Mesodermal cell (in vitro differentiated cells): ENCODE measurements around the gene SRP14.
"Not testable (repeated sequence)": the region's sequence is repeated elsewhere in the genome, so short reads cannot be mapped to it uniquely, and the experiment has no call there.

ENCODE experiments used
- H3K27ac ChIP-seq: 2 replicates; pipeline ENCODE4 v1.7.0; 2013; ENCODE audit warnings: mild to moderate bottlenecking, low read depth, low read length, moderate library complexity; ENCODE audit not compliant: severe bottlenecking
- H3K36me3 ChIP-seq: 2 replicates; pipeline ENCODE4 v1.7.1; 2013; ENCODE audit warnings: mild to moderate bottlenecking, low read length, moderate library complexity; ENCODE audit not compliant: control insufficient read depth, insufficient read depth
- H3K4me1 ChIP-seq: one replicate; pipeline ENCODE4 v1.7.1; 2013; ENCODE audit warnings: mild to moderate bottlenecking, low read length; ENCODE audit not compliant: insufficient read depth, control insufficient read depth, poor library complexity, severe bottlenecking
- H3K4me3 ChIP-seq: 2 replicates; pipeline ENCODE4 v1.7.0; 2013; ENCODE audit warnings: low read length, control low read depth, mild to moderate bottlenecking; ENCODE audit not compliant: insufficient read depth, poor library complexity, severe bottlenecking; ENCODE audit errors: extremely low read depth
- H3K9me3 ChIP-seq: 2 replicates; pipeline ENCODE4 v1.7.1; 2013; ENCODE audit warnings: mild to moderate bottlenecking, low read length, moderate library complexity; ENCODE audit not compliant: control insufficient read depth
- WGBS, 2 experiments: methylation state at CpG; one replicate each; pipeline ENCODE4 v1.1.5; 2013; ENCODE audit warnings: missing lambda C conversion rate in 2 of 2; ENCODE audit not compliant: insufficient coverage in 2 of 2; 5-methylcytosine and 5-hydroxymethylcytosine counted together

SRP14 gene

DNA sequence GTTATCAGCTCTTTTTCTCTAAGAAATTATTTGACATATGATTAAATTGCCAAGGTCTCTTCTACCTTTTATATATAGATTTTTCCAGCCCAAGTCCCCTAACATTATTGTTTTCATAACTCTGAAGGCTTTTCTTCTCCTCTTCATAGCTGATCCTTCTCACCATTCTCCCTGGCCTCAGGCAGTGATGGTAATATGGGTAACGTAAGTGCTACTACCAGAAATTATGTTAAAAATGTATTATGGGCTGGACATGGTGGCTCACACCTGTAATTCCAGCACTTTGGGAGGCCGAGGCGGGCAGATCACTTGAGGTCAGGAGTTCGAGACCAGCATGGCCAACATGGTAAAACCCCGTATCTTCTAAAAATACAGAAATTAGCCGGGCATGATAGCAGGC, 40.5 kb upstream of the SRP14 start:
- no peaks in the 10 kb centered on the region for H3K36me3 ChIP-seq
- WGBS, 2 experiments: 91 to 100% methylated on average over 3 to 6 of the region's 6 CpGs
- H3K9me3 ChIP-seq: no peaks in the 10 kb centered on the region
- H3K27ac ChIP-seq: no peak overlapping the region
- H3K4me1 ChIP-seq: peaks cover 50% of the 10 kb centered on the region
- no peak overlapping the region for H3K4me3 ChIP-seq

DNA sequence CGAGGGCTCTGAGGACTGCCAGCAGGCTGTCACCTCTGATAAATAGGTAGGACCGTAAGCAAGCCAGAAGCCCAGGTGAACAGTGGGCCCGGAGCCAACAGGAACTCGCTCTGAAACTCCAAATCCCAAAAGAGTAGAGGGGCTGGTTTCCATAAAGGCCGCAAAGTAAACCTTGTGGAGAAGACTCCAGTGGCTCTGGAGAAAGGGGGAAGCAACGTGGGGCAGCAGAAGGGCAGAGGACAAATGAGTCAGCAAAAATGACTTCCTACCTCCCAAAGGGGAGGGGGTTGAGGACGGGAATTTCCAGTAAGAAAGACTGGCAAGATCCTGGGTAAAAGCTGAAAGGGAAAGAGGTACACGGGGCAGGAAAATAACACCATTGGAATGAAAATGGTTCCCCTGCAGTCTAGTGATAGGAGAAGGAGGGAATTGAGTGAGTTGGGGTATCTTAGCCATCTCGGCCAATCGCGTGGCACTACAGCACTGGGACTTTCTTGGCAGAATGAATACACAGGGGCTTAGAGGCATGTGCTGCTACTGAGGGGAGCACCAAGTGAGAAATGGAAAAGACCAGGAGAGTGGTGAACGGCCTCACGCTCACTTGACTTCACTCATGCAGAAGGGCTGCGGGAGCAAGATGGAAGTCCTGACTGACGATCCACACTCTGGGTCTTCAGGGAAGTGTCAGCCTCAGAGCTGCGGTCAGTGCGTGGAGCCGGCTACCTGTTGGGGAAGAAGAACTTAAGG, 36.5 kb upstream of the SRP14 start:
- Histone ChIP-seq H3K4me3 (no peak overlapping the region), H3K36me3 (no peaks in the 10 kb centered on the region), H3K9me3 (peaks cover 4% of the 10 kb centered on the region), H3K4me1 (peaks cover 13% of the 10 kb centered on the region), H3K27ac (peak overlapping the region; percentile 53)
- 91 to 94% methylated on average over 15 to 16 of the region's 18 CpGs for WGBS, 2 experiments

- not testable (repeated sequence) for H3K36me3 ChIP-seq, H3K27ac ChIP-seq, H3K4me1 ChIP-seq, H3K9me3 ChIP-seq, H3K4me3 ChIP-seq
- WGBS, 2 experiments: 95 to 100% methylated on average over 4 to 13 of the region's 27 CpGs
These were observed 35.7 kb upstream of the SRP14 start for GRCh38 chr15:40074656-40075055.

- not testable (repeated sequence) for H3K4me3 ChIP-seq
- 93 to 94% methylated on average over 11 to 15 of the region's 34 CpGs for WGBS, 2 experiments
These were observed 34.9 kb upstream of the SRP14 start for GRCh38 chr15:40073716-40074490.

DNA sequence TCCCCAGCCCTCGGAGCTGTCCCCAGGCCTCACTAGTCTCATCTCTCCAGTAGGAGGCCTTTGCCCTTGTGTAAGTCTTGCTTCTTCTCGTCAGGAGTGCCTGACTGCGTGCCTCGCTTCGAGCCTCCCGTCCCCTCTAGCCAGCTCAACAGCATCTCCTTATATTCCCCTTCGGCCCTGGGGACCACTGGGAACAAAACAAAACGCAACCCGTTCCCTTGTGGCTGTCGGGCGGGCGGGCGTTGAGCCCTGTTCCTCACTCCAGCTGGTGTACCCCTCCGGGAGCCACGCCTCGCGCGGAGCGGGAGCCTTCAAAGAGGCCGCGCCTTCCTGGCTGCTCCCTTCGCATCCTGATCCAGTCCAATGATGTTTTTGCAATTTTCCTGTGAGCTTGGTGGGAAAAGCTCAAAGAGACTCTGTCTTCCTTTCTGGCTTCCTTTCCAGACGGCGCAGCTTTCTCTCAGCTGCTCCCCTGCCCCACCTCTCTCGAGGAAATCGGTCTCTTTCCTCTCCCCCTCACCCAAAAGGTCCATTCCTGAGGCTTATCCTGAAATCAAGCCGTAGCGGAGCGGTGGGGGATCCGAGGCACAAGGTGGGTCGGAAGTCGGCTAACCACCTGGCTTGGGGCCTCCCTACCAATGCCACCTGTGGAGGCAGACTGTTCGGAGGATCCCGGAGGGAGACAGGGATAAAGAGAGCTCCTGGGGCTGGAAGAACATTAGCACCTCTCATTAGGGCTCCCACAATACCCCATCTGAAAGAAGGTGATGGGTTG, 33.4 kb upstream of the SRP14 start:
- WGBS, 2 experiments: 90 to 95% methylated on average over 24 to 29 of the region's 34 CpGs
- Histone ChIP-seq H3K27ac (no peak overlapping the region), H3K36me3 (no peaks in the 10 kb centered on the region), H3K4me1 (peaks cover 22% of the 10 kb centered on the region), H3K9me3 (peaks cover 4% of the 10 kb centered on the region), H3K4me3 (no peak overlapping the region)

More at GRCh38 chr15:40073716-40074490, 34.9 kb upstream of the SRP14 start:
- H3K36me3 ChIP-seq, H3K9me3 ChIP-seq, H3K27ac ChIP-seq: not testable (repeated sequence)
- peaks cover 15% of the 10 kb centered on the region for H3K4me1 ChIP-seq

- 91 to 94% methylated on average over 3 to 4 of the region's 8 CpGs for WGBS, 2 experiments
- H3K27ac ChIP-seq: no peak overlapping the region
- peaks cover 4% of the 10 kb centered on the region for H3K9me3 ChIP-seq
- H3K4me1 ChIP-seq: peaks cover 20% of the 10 kb centered on the region
- H3K36me3 ChIP-seq: no peaks in the 10 kb centered on the region
- no peak overlapping the region for H3K4me3 ChIP-seq
These were observed 31.7 kb upstream of the SRP14 start for GRCh38 chr15:40070608-40071218.

GRCh38 chr15:40070166-40070557, 31.2 kb upstream of the SRP14 start:
- Histone ChIP-seq H3K27ac (peak overlapping the region; percentile 66), H3K36me3 (no peaks in the 10 kb centered on the region), H3K4me1 (peaks cover 21% of the 10 kb centered on the region), H3K4me3 (no peak overlapping the region), H3K9me3 (peaks cover 4% of the 10 kb centered on the region)
- WGBS, 2 experiments: 80 to 90% methylated on average over 3 to 4 of the region's 5 CpGs

- WGBS, 2 experiments: 43 to 45% methylated on average over 27 of the region's 32 CpGs
- H3K4me3 ChIP-seq: no peak overlapping the region
- no peaks in the 10 kb centered on the region for H3K36me3 ChIP-seq
These were observed 30.5 kb upstream of the SRP14 start for GRCh38 chr15:40069178-40070165.

DNA sequence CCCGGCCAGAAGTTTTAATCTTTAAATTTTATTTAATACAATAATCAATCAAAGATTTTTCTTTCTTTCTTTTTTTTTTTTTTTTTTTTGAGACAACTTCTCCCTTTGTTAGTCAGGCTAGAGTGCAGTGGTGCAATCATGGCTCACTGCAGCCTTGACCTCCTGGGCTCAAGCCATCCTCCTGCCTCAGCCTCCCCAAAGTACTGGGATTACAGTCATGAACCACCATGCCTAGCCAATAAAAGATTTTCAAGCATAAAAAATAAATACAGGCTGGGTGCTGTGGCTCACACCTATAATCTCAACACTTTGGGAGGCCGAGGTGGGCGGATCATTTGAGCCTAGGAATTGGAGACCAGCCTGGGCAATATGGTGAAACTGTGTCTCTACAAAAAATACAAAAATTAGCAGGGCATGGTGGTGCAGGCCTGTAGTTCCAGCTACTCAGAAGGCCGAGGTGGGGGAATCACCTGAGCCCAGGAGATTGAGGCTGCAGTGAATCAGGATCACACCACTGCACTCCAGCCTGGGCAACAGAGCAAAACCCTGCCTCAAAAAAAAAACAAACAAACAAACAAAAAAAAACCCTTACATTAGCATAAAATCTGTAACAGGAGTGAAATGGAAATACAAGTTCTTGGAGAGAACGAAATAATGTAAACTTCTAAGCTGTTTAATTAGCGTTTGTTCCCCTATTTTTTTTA, 29.1 kb upstream of the SRP14 start:
- Histone ChIP-seq H3K27ac (no peak overlapping the region), H3K4me3 (no peak overlapping the region), H3K36me3 (no peaks in the 10 kb centered on the region), H3K9me3 (peaks cover 3% of the 10 kb centered on the region), H3K4me1 (peaks cover 39% of the 10 kb centered on the region)
- WGBS, 2 experiments: 71 to 92% methylated on average over 1 to 2 of the region's 6 CpGs

More at GRCh38 chr15:40069178-40070165, 30.5 kb upstream of the SRP14 start:
- peaks cover 4% of the 10 kb centered on the region for H3K9me3 ChIP-seq
- H3K4me1 ChIP-seq: peaks cover 27% of the 10 kb centered on the region
- peak overlapping the region; percentile 66 for H3K27ac ChIP-seq
